ENCODE measurements around the gene ADRM1. TPM values are rescaled to one million over a fixed set of nuclear protein-coding genes. Genes with fewer than 3 reads are reported as not detected.

Gene ADRM1
- total and polyA plus RNA-seq, 10 of the 15 experiments (the other 5 are each of a cell fraction or from before 2014, with no cell fraction given): 3.4 to 213 (median 95.9) TPM

DNA sequence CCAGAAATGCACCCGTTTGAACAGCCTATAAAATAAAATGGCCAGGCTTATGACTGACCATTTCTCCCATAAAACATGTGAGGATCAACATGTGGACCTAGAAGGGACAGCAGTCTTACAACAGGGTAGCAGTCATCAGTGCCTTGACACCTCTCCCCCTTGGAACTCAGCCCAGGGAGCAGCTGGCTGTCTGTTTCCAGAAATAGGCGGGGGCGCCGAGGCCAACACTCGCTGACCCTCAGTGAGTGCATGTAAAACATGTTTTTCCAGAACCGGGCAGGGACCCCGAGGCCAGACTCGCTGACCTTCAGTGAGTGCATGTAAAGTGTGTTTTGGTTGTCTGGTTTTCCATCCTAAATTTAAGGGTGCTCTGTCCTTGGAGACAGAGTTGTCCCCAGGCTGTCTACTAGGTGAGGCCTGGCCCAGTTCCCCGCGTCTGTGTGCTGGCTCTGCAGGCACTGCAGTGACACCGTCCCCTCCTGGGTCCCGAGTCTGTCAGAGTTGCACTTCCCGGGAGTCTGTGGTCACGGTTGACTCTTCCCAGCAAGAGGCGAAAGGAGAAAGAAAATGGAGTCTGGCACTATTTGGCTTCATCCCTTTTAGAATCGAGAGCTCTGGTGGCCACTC is 19.8 kb upstream of the ADRM1 start (continued):
- TF ChIP-seq, protein P1, sequence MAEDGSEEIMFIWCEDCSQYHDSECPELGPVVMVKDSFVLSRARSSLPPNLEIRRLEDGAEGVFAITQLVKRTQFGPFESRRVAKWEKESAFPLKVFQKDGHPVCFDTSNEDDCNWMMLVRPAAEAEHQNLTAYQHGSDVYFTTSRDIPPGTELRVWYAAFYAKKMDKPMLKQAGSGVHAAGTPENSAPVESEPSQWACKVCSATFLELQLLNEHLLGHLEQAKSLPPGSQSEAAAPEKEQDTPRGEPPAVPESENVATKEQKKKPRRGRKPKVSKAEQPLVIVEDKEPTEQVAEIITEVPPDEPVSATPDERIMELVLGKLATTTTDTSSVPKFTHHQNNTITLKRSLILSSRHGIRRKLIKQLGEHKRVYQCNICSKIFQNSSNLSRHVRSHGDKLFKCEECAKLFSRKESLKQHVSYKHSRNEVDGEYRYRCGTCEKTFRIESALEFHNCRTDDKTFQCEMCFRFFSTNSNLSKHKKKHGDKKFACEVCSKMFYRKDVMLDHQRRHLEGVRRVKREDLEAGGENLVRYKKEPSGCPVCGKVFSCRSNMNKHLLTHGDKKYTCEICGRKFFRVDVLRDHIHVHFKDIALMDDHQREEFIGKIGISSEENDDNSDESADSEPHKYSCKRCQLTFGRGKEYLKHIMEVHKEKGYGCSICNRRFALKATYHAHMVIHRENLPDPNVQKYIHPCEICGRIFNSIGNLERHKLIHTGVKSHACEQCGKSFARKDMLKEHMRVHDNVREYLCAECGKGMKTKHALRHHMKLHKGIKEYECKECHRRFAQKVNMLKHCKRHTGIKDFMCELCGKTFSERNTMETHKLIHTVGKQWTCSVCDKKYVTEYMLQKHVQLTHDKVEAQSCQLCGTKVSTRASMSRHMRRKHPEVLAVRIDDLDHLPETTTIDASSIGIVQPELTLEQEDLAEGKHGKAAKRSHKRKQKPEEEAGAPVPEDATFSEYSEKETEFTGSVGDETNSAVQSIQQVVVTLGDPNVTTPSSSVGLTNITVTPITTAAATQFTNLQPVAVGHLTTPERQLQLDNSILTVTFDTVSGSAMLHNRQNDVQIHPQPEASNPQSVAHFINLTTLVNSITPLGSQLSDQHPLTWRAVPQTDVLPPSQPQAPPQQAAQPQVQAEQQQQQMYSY (CRISPR knock-in tag; IDR thresholded peaks at IDR 0.05): no peak
- TF ChIP-seq, protein P2, sequence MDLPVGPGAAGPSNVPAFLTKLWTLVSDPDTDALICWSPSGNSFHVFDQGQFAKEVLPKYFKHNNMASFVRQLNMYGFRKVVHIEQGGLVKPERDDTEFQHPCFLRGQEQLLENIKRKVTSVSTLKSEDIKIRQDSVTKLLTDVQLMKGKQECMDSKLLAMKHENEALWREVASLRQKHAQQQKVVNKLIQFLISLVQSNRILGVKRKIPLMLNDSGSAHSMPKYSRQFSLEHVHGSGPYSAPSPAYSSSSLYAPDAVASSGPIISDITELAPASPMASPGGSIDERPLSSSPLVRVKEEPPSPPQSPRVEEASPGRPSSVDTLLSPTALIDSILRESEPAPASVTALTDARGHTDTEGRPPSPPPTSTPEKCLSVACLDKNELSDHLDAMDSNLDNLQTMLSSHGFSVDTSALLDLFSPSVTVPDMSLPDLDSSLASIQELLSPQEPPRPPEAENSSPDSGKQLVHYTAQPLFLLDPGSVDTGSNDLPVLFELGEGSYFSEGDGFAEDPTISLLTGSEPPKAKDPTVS (IDR thresholded peaks at IDR 0.05; ENCODE audit: low read depth, low read length): no peak
- TF ChIP-seq HDGF (IDR thresholded peaks at IDR 0.05) (no peak), SREBF2 (IDR thresholded peaks at IDR 0.05; ENCODE audit: low read length) (no peak), NR2F1 (conservative IDR thresholded peaks at IDR 0.05) (no peak), CBFB (IDR thresholded peaks at IDR 0.05; ENCODE audit: low read depth) (no peak), FOXM1 (IDR thresholded peaks at IDR 0.05; ENCODE audit: low read depth, low read length) (no peak)
- TF ChIP-seq, protein P3, sequence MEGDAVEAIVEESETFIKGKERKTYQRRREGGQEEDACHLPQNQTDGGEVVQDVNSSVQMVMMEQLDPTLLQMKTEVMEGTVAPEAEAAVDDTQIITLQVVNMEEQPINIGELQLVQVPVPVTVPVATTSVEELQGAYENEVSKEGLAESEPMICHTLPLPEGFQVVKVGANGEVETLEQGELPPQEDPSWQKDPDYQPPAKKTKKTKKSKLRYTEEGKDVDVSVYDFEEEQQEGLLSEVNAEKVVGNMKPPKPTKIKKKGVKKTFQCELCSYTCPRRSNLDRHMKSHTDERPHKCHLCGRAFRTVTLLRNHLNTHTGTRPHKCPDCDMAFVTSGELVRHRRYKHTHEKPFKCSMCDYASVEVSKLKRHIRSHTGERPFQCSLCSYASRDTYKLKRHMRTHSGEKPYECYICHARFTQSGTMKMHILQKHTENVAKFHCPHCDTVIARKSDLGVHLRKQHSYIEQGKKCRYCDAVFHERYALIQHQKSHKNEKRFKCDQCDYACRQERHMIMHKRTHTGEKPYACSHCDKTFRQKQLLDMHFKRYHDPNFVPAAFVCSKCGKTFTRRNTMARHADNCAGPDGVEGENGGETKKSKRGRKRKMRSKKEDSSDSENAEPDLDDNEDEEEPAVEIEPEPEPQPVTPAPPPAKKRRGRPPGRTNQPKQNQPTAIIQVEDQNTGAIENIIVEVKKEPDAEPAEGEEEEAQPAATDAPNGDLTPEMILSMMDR (IDR thresholded peaks at IDR 0.05 in 2 of 3, conservative IDR thresholded peaks at IDR 0.05 in 1 of 3; ENCODE audit: control insufficient read depth in 2 of 3, extremely low read depth in 1 of 3, insufficient read depth in 1 of 3, low read depth in 3 of 3, low read length in 3 of 3): no peak
- TF ChIP-seq, protein P4, sequence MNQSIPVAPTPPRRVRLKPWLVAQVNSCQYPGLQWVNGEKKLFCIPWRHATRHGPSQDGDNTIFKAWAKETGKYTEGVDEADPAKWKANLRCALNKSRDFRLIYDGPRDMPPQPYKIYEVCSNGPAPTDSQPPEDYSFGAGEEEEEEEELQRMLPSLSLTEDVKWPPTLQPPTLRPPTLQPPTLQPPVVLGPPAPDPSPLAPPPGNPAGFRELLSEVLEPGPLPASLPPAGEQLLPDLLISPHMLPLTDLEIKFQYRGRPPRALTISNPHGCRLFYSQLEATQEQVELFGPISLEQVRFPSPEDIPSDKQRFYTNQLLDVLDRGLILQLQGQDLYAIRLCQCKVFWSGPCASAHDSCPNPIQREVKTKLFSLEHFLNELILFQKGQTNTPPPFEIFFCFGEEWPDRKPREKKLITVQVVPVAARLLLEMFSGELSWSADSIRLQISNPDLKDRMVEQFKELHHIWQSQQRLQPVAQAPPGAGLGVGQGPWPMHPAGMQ (IDR thresholded peaks at IDR 0.05; ENCODE audit: borderline replicate concordance): no peak
